Measurements from ENCODE around the gene OPRL1. TPM values are rescaled to one million over a fixed set of nuclear protein-coding genes. Genes with fewer than 3 reads are reported as not detected.

OPRL1 gene
- total and polyA plus RNA-seq, 2 donors (not counting 1 experiment from before 2014, with no cell fraction given), result 0.49 to 4.1 TPM

- no peak for DNase-seq (ENCODE audit: low read depth in 2 of 2)
- no peak overlapping the region for H2AFZ ChIP-seq (ENCODE audit: low read length)
- no peak overlapping the region for H3K9ac ChIP-seq (ENCODE audit: insufficient read depth, low read length)
- H3K9me3 ChIP-seq (ENCODE audit: control insufficient read depth, insufficient read depth, low read depth, low read length), result no peaks in the 10 kb centered on the region
- no peaks in the 10 kb centered on the region for H3K27me3 ChIP-seq (ENCODE audit: control insufficient read depth, insufficient read depth, low read length)
- peaks cover 1% of the 10 kb centered on the region for H3K36me3 ChIP-seq (ENCODE audit: control insufficient read depth, insufficient read depth, low read length)
- H3K27ac ChIP-seq (ENCODE audit: insufficient read depth, low read length), result no peak overlapping the region
- peaks cover 5% of the 10 kb centered on the region for H3K4me1 ChIP-seq (ENCODE audit: control insufficient read depth, extremely low read depth, insufficient read depth, low read length)
- no peak overlapping the region for H3K4me3 ChIP-seq (replicated peaks in 1 of 4; ENCODE audit: control extremely low read depth in 1 of 4, insufficient read depth in 1 of 4, low read depth in 3 of 4, low read length in 4 of 4)
- no peak overlapping the region for H3K4me2 ChIP-seq (ENCODE audit: extremely low read depth, insufficient read depth, low read length)
- H3K79me2 ChIP-seq (ENCODE audit: control insufficient read depth, insufficient read depth, low read length), result no peaks in the 10 kb centered on the region
- TF ChIP-seq CTCF (conservative IDR thresholded peaks at IDR 0.05 in 1 of 2, IDR thresholded peaks at IDR 0.05 in 1 of 2; ENCODE audit: low read depth in 1 of 2, low read length in 2 of 2), result no peak
- no peak for TF ChIP-seq EZH2 (IDR thresholded peaks at IDR 0.05; ENCODE audit: low read length, missing control alignments)
- H4K20me1 ChIP-seq (ENCODE audit: control insufficient read depth, extremely low read depth, insufficient read depth, low read length), result no peaks in the 10 kb centered on the region
Observed at GRCh38 chr20:64076061-64076997, 3.6 kb upstream of the OPRL1 start.

- Histone ChIP-seq H2AFZ (ENCODE audit: low read length) (no peak overlapping the region), H3K27ac (ENCODE audit: insufficient read depth, low read length) (no peak overlapping the region), H3K79me2 (ENCODE audit: control insufficient read depth, insufficient read depth, low read length) (no peaks in the 10 kb centered on the region), H3K36me3 (ENCODE audit: control insufficient read depth, insufficient read depth, low read length) (peaks cover 1% of the 10 kb centered on the region), H3K9me3 (ENCODE audit: control insufficient read depth, insufficient read depth, low read depth, low read length) (no peaks in the 10 kb centered on the region), H3K4me3 (replicated peaks in 1 of 4; ENCODE audit: control extremely low read depth in 1 of 4, insufficient read depth in 1 of 4, low read depth in 3 of 4, low read length in 4 of 4) (no peak overlapping the region), H3K9ac (ENCODE audit: insufficient read depth, low read length) (no peak overlapping the region), H3K4me2 (ENCODE audit: extremely low read depth, insufficient read depth, low read length) (no peak overlapping the region), H3K4me1 (ENCODE audit: control insufficient read depth, extremely low read depth, insufficient read depth, low read length) (peaks cover 5% of the 10 kb centered on the region), H4K20me1 (ENCODE audit: control insufficient read depth, extremely low read depth, insufficient read depth, low read length) (no peaks in the 10 kb centered on the region), H3K27me3 (ENCODE audit: control insufficient read depth, insufficient read depth, low read length) (no peaks in the 10 kb centered on the region)
- DNase-seq (ENCODE audit: low read depth in 2 of 2), result no peak
- TF ChIP-seq CTCF (conservative IDR thresholded peaks at IDR 0.05 in 1 of 2, IDR thresholded peaks at IDR 0.05 in 1 of 2; ENCODE audit: low read depth in 1 of 2, low read length in 2 of 2), result no peak
- TF ChIP-seq EZH2 (IDR thresholded peaks at IDR 0.05; ENCODE audit: low read length, missing control alignments), result no peak
Observed at GRCh38 chr20:64077094-64077493, 2.8 kb upstream of the OPRL1 start.

GRCh38 chr20:64077541-64077875, 2.4 kb upstream of the OPRL1 start:
- Histone ChIP-seq H2AFZ (ENCODE audit: low read length) (no peak overlapping the region), H3K4me3 (replicated peaks in 1 of 4; ENCODE audit: control extremely low read depth in 1 of 4, insufficient read depth in 1 of 4, low read depth in 3 of 4, low read length in 4 of 4) (no peak overlapping the region)

More at GRCh38 chr20:64077541-64077875, 2.4 kb upstream of the OPRL1 start:
- no peaks in the 10 kb centered on the region for H3K9me3 ChIP-seq (ENCODE audit: control insufficient read depth, insufficient read depth, low read depth, low read length)
- H3K4me2 ChIP-seq (ENCODE audit: extremely low read depth, insufficient read depth, low read length), result no peak overlapping the region
- H3K9ac ChIP-seq (ENCODE audit: insufficient read depth, low read length), result no peak overlapping the region
- no peak for DNase-seq (ENCODE audit: low read depth in 2 of 2)
- no peaks in the 10 kb centered on the region for H4K20me1 ChIP-seq (ENCODE audit: control insufficient read depth, extremely low read depth, insufficient read depth, low read length)
- peaks cover 1% of the 10 kb centered on the region for H3K36me3 ChIP-seq (ENCODE audit: control insufficient read depth, insufficient read depth, low read length)
- TF ChIP-seq EZH2 (IDR thresholded peaks at IDR 0.05; ENCODE audit: low read length, missing control alignments), result no peak
- no peak for TF ChIP-seq CTCF (conservative IDR thresholded peaks at IDR 0.05 in 1 of 2, IDR thresholded peaks at IDR 0.05 in 1 of 2; ENCODE audit: low read depth in 1 of 2, low read length in 2 of 2)
- no peaks in the 10 kb centered on the region for H3K27me3 ChIP-seq (ENCODE audit: control insufficient read depth, insufficient read depth, low read length)
- H3K4me1 ChIP-seq (ENCODE audit: control insufficient read depth, extremely low read depth, insufficient read depth, low read length), result peaks cover 5% of the 10 kb centered on the region
- H3K79me2 ChIP-seq (ENCODE audit: control insufficient read depth, insufficient read depth, low read length), result no peaks in the 10 kb centered on the region
- H3K27ac ChIP-seq (ENCODE audit: insufficient read depth, low read length), result no peak overlapping the region
